HG02642 (cell line): ENCODE measurements around the gene CRB1.
A peak's percentile ranks its signal among the peaks of the same experiment; 100 is the strongest.

ENCODE experiments used
- ATAC-seq: cut with Tn5 transposase; IDR thresholded peaks from one replicate; pipeline ENCODE4 v1.9.1; 2021; ENCODE audit warnings: mild to moderate bottlenecking; ENCODE audit not compliant: unreplicated experiment, poor library complexity

The CRB1 gene

GRCh38 chr1:197510691-197511378, 242.8 kb downstream of the CRB1 start:
- no peak for ATAC-seq

GRCh38 chr1:197515421-197515820, 247.4 kb downstream of the CRB1 start:
- ATAC-seq = no peak

GRCh38 chr1:197519741-197520334, 251.8 kb downstream of the CRB1 start:
- peak; percentile 45 for ATAC-seq

GRCh38 chr1:197521118-197521739, 253.2 kb downstream of the CRB1 start:
- peak; percentile 72 for ATAC-seq

- no peak for ATAC-seq
Observed at GRCh38 chr1:197526736-197527371, 258.8 kb downstream of the CRB1 start.
